GM18907 (cell line): ENCODE measurements around the gene AZIN2.
"Not testable (repeated sequence)": the region's sequence is repeated elsewhere in the genome, so short reads cannot be mapped to it uniquely, and the experiment has no call there.

Experiments used
- ATAC-seq: cut with Tn5 transposase; IDR thresholded peaks from one replicate; pipeline ENCODE4 v1.9.1; 2021; ENCODE audit warnings: mild to moderate bottlenecking, moderate library complexity; ENCODE audit not compliant: unreplicated experiment

The AZIN2 gene

GRCh38 chr1:33126411-33127000 lies 45.6 kb downstream of the AZIN2 start:
- ATAC-seq = no peak

GRCh38 chr1:33127001-33127823 lies 46.3 kb downstream of the AZIN2 start:
- peak; percentile 96 for ATAC-seq

- no peak for ATAC-seq
These were observed 47.8 kb downstream of the AZIN2 start for GRCh38 chr1:33128781-33129180.

- ATAC-seq = no peak
These were observed 49.3 kb downstream of the AZIN2 start for GRCh38 chr1:33130297-33130696.

GRCh38 chr1:33131191-33131590 lies 50.2 kb downstream of the AZIN2 start:
- no peak for ATAC-seq

- no peak for ATAC-seq
These were observed 51.6 kb downstream of the AZIN2 start for GRCh38 chr1:33132549-33132948.

- ATAC-seq = no peak
These were observed 52.6 kb downstream of the AZIN2 start for GRCh38 chr1:33133478-33134105.

GRCh38 chr1:33136041-33136440 lies 55.1 kb downstream of the AZIN2 start:
- ATAC-seq = not testable (repeated sequence)

- no peak for ATAC-seq
These were observed 56.8 kb downstream of the AZIN2 start for GRCh38 chr1:33137800-33138199.

- ATAC-seq = no peak
These were observed 59.5 kb downstream of the AZIN2 start for GRCh38 chr1:33140153-33141149.

GRCh38 chr1:33141216-33141615 lies 60.3 kb downstream of the AZIN2 start:
- no peak for ATAC-seq

- no peak for ATAC-seq
These were observed 60.8 kb downstream of the AZIN2 start for GRCh38 chr1:33141781-33142180.

- no peak for ATAC-seq
These were observed 61.6 kb downstream of the AZIN2 start for GRCh38 chr1:33142483-33143064.

- ATAC-seq = no peak
These were observed 62.2 kb downstream of the AZIN2 start for GRCh38 chr1:33143176-33143575.

- ATAC-seq = no peak
These were observed 62.7 kb downstream of the AZIN2 start for GRCh38 chr1:33143698-33144097.

- no peak for ATAC-seq
These were observed 65.0 kb downstream of the AZIN2 start for GRCh38 chr1:33146003-33146402.

GRCh38 chr1:33147275-33147996 lies 66.5 kb downstream of the AZIN2 start:
- ATAC-seq = no peak

GRCh38 chr1:33147997-33148314 lies 67.0 kb downstream of the AZIN2 start:
- no peak for ATAC-seq

- no peak for ATAC-seq
These were observed 67.7 kb downstream of the AZIN2 start for GRCh38 chr1:33148615-33149014.
